ENCODE results near the gene DOCK3.

DNA sequence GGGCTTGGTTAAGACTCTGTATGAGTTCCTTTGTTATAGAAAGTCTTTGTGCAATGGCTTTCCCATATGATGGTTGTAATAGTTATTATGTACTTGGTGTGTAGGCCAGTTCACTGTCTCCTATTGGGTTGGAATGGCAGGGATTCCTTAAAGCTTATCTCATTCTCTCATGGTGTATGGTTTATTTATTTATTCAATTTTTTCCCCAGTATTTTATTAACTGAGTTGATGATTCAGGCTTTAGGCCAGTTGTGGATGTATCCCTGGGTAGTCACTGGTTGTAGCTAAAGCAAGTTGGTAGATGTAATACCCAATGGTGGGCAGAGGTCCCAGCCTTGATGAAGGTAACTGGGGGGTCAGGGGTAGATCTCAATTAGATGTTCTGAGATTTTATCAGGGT is 349.4 kb downstream of the DOCK3 start:
- TF ChIP-seq CTCF (IDR thresholded peaks at IDR 0.05; ENCODE audit: low read length): no peak
- TF ChIP-seq EZH2phosphoT487 (IDR thresholded peaks at IDR 0.05; ENCODE audit: low read length): no peak
- no peak for TF ChIP-seq EZH2 (optimal IDR thresholded peaks at IDR 0.05; ENCODE audit: low read depth, low read length)
